ENCODE data around the gene SLCO2A1.

GRCh38 chr3:134065252-134066157 is 35.8 kb upstream of the SLCO2A1 start:
- TF ChIP-seq CTCF (IDR thresholded peaks at IDR 0.05) (no peak), POLR2A (IDR thresholded peaks at IDR 0.05) (no peak)

All from lower leg skin (tissue), 3 donors.